GM18502 (cell line): ENCODE results near the gene BARHL1.

Source experiments
- ATAC-seq: cut with Tn5 transposase; IDR thresholded peaks from one replicate; pipeline ENCODE4 v1.9.1; 2021; ENCODE audit warnings: mild to moderate bottlenecking; ENCODE audit not compliant: unreplicated experiment, poor library complexity

BARHL1 gene

GRCh38 chr9:132606066-132606465 lies 23.7 kb downstream of the BARHL1 start:
- ATAC-seq: no peak

- ATAC-seq: no peak
Observed at GRCh38 chr9:132609184-132609583, 26.8 kb downstream of the BARHL1 start.

- no peak for ATAC-seq
Observed at GRCh38 chr9:132609829-132610228, 27.4 kb downstream of the BARHL1 start.

GRCh38 chr9:132610661-132611060 lies 28.3 kb downstream of the BARHL1 start:
- ATAC-seq: no peak

- no peak for ATAC-seq
Observed at GRCh38 chr9:132614324-132614723, 31.9 kb downstream of the BARHL1 start.

GRCh38 chr9:132615774-132616173 lies 33.4 kb downstream of the BARHL1 start:
- no peak for ATAC-seq

- no peak for ATAC-seq
Observed at GRCh38 chr9:132616725-132617124, 34.3 kb downstream of the BARHL1 start.

GRCh38 chr9:132622159-132622558 lies 39.8 kb downstream of the BARHL1 start:
- no peak for ATAC-seq

- ATAC-seq: no peak
Observed at GRCh38 chr9:132626285-132626684, 43.9 kb downstream of the BARHL1 start.

GRCh38 chr9:132627106-132627505 lies 44.7 kb downstream of the BARHL1 start:
- no peak for ATAC-seq

- no peak for ATAC-seq
Observed at GRCh38 chr9:132627594-132627993, 45.2 kb downstream of the BARHL1 start.

- no peak for ATAC-seq
Observed at GRCh38 chr9:132628746-132629145, 46.3 kb downstream of the BARHL1 start.

GRCh38 chr9:132630116-132630515 lies 47.7 kb downstream of the BARHL1 start:
- no peak for ATAC-seq

GRCh38 chr9:132630811-132631210 lies 48.4 kb downstream of the BARHL1 start:
- ATAC-seq: no peak

- ATAC-seq: no peak
Observed at GRCh38 chr9:132631280-132631679, 48.9 kb downstream of the BARHL1 start.

- no peak for ATAC-seq
Observed at GRCh38 chr9:132631685-132632084, 49.3 kb downstream of the BARHL1 start.

- no peak for ATAC-seq
Observed at GRCh38 chr9:132632413-132633129, 50.2 kb downstream of the BARHL1 start.

GRCh38 chr9:132634327-132634726 lies 51.9 kb downstream of the BARHL1 start:
- ATAC-seq: no peak

GRCh38 chr9:132637351-132637750 lies 54.9 kb downstream of the BARHL1 start:
- ATAC-seq: no peak

- no peak for ATAC-seq
Observed at GRCh38 chr9:132637801-132638200, 55.4 kb downstream of the BARHL1 start.

- no peak for ATAC-seq
Observed at GRCh38 chr9:132638240-132638639, 55.8 kb downstream of the BARHL1 start.

GRCh38 chr9:132639322-132639721 lies 56.9 kb downstream of the BARHL1 start:
- ATAC-seq: no peak
